Stimulated activated CD8-positive, alpha-beta memory T cell treated with anti-CD3 and anti-CD28 coated beads, Interleukin-2, amount 100 ng/mL, for 48 hours (primary cell): Measurements from ENCODE around the gene ALG6.
"Not testable (repeated sequence)": the region's sequence is repeated elsewhere in the genome, so short reads cannot be mapped to it uniquely, and the experiment has no call there.

ENCODE experiments used
- DNase-seq, 2 donors: peaks; one replicate each; pipeline ENCODE4 v3.0.0-alpha.2; 2020; ENCODE audit warnings: low read depth in 2 of 2

The ALG6 gene

DNA sequence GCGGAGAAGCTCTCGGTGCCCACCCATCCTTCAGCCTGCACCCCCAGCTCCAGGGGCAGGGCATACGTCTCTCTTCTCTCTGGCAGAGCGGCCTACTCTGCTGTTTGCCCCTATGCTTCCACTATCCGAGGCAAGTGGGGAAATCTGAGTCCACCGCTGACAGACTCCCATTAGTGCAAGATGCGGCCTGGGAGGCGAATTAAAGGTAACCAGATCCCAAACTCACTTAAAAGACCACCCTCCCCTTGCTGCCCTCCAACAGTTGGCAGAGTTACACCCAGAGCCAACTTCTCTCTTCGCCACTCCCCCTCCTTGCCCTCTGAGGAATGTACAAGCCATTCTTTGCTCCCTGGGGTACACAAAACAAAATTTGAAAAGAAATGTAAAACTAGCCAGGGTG is 38.6 kb upstream of the ALG6 start:
- no peak for DNase-seq

DNA sequence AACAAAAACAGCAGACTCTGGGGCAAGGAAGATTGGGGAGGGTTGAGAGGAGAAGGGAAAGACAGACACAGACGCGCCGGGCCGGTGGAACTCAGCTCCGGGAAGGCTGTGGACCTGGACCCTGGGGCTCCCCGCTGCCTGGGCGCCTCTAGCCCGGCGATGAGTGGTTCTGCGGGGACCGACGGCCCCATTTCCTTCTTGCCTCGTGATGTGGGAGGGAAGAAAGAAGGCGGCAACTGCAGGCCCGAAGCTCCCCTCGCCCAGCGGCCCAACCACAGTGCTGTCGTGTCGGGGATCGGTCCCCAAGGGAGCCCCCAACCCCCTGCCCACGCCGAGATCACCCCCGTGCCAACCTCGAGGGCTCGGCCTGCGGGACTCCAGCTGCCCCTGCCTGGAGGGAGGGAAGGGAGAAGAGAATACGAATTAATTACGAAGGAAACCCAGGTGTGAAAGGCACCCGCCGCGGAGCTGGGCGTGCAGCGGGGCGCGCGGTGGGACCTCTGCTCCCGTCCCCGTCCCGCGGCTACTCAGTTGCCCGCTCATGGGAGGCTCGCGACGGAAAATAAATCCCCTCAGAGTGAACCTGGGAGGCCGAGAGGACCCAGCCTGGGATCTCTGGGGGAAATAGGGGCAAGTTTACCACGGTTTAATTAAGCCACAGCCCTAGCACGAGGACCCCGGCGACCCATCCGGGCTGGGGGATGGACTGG is 37.7 kb upstream of the ALG6 start:
- no peak for DNase-seq

DNA sequence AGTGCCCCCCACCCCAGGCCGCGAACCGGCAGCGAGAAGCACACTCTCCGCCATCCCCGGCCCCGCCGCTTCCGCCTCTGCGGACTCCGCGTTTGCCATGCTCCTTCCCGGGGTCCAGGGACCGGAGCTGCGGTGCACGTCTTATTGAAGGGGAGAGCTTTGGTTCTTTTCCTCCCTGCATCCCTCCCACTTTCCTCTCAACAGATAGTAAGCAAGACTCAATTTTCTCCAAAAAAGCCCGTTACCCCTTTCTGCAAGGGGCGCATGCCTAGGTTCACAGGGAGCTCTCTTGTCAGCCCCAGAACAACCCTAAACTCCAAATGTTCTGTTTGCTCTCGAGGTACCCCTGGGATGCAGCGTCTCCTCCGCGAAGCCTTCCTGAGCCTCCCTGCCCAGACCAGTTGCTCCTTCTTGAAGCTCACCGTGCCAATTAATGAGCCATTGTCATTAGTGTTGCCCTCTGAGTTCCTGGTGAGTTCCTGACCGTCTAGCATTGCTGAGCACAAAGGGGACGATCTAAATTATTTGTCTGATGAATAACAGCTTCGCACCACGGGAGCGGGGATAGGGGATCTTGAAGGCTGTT is 37.0 kb upstream of the ALG6 start:
- DNase-seq, result no peak

DNA sequence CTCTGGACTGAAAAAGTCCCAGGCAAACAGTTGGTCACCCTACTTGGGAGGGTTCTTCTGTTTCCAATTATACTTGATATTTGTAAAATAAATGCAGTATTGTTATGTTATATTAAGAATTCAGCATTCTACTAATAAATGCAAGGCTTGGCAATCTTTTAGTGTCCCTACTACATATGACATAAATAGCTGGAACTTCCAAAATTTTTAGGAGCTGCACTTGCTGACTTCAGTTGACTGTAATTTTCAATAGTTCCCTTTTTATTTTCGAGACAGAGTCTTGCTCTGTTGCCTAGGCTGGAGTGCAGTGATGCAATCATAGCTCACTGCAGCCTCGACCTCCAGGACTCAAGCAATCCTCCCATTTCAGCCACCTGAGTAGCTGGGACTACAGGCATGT is 25.0 kb upstream of the ALG6 start:
- DNase-seq, result no peak

DNA sequence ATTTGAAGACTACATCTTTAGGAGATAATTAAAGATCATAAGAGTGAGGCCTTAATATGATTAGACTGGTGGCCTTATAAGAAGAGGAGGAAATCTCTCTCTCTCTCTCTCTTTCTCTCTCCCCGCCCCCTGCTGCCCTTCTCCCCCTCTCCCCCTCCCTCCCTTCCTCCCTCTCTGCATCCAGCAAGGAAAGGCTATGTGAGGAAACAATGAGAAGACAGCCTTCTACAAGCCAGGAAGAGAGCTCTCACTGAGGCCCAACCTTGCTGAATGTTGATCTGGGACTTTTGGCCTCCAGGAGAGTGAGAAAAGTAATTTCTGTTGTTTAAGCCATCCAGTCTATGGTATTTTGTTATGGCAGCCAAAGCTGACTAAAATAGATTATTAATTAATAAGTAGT is 23.5 kb upstream of the ALG6 start:
- DNase-seq, result no peak

DNA sequence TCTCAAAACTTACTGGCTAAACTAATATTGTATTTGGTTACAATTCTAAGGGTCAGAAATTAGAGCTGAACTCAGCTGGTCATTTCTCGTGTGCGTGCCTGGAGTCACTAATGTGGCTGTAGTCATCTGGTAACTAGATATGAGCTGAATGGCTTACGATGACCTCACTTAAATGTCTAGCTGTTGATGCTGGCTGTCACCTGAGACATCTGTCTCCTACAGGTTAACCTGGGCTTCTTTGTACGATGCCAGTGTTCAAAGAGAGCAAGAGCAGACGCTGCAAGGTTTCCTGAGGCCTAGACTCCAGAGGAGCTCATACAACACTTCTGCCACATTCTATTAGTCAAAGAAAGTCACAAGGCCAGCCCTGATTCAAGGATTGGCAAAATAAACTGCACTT is 17.1 kb upstream of the ALG6 start:
- no peak for DNase-seq

DNA sequence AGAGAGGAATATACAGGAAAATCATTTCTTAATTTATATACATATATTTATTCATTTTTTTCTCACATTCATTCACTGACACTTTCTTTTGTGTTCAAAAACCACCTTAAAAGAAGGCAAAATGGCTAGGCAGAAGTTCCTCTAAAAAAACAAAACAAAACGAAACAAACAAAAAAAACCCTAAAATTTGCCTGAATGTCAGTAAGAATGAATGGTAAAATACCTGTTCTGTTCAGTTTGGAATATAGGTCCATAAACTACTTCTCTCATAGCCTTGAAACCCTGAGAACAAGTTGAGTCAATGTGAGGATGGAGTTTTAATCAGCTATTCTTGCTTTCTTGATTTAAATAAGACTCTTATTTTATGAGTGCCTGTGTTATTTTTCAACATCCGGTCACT is 14.7 kb upstream of the ALG6 start:
- DNase-seq, result no peak

DNA sequence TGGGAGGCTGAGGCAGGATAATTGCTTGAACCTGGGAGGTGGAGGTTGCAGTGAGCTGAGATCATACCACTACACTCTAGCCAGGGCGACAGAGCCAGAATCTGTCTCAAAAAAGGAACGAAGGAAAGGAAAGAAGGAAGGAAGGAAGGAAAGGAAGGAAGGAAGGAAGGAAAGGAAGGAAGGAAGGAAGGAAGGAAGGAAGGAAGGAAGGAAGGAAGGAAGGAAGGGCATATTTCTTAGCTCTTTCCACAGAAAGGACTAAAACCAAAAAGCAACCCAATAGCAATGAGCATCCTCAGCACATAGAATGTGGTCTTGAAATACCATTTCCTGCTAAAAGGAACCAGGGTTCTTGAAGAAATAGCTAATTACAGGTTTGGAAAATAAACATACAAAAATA is 11.2 kb upstream of the ALG6 start:
- DNase-seq, result not testable (repeated sequence)

DNA sequence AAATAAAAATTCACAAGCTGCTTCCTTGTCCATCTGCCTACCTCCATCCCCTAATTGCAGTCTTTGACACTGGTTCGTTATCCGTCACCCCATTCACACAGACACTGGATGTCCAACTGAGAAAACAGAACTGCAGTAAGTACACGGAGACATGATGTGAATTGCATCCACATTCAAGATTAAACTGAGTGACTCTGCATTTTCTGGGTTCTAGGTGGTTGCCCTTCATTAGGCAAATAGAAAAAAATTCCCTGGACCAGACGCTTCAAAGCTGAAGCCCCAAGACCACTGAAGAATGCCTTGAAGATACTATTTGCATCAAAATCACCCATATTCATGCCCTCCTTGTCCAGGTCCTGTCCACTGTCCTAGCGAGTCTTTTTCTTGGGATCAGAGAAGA is 7.9 kb upstream of the ALG6 start:
- no peak for DNase-seq

DNA sequence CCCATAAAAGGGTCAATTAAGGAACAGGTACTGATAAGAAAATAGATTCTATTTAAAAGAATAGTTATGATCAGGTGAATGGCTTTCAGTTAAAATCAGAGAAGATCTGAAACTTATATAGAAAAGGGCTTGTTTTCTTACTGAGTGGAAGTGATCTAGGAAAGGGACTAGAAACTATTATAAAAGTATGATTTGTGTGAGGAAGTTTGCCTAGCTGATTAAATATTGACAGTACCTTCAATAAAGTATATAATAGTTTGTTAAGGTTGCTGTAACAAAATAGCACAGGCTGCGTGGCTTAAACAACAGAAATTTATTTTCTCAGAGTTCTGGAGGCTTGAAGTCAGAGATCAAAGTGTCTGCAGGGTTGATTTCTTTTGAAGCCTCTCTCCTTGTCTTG is 5.4 kb upstream of the ALG6 start:
- no peak for DNase-seq

DNA sequence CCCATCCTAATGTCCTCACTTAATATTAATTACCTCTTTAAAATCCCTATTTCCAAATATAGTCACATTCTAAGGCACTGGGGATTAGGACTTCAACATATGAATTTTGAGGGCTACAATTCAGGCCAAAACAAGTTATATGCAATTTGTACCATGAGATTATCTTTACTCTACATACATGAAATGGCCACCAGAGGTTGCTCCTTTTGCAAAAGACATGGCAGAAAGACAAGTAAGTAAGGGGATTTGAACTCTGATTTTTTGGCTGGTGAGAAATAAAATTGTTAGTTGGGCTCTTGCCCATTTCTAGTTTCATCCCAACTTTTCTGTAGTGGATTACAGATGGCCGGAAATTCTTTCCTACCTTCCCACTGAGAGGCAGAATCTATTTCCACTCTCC is 4.8 kb upstream of the ALG6 start:
- no peak for DNase-seq

DNA sequence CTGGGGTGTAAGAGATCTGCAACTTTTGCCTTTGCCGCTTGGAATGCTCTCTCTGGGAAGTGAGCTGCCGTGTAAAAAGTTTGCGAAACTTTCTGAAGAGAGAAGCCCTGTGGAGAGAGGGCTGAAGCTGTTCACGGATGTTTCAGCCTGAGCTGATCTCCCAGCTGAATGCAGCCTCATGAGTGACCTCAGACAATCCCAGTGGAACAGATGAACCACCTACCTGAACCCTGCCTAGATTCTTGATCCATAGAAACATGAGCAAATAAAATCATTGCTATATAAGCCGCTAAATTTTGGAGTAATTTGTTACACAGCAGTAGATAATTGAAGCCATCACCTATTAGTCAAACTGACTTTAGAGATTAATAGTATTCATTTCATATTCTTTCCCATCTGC is 4.4 kb upstream of the ALG6 start:
- DNase-seq, result no peak

DNA sequence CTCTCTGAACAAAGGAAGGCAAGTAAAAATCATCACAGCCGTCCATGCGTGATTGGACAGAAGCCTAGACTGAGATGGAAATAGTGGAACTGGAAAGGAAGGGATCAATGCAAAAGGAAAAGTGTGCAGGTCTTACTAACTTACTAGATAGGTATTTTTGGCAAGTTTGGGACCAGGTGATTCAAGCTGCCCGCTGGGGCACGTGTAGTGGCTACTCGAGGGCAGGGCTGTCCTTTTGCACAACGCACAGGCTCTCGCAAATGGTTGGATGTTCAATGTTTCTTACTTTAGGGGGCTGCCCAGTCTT is 566 bp upstream of the ALG6 start:
- DNase-seq, result no peak

DNA sequence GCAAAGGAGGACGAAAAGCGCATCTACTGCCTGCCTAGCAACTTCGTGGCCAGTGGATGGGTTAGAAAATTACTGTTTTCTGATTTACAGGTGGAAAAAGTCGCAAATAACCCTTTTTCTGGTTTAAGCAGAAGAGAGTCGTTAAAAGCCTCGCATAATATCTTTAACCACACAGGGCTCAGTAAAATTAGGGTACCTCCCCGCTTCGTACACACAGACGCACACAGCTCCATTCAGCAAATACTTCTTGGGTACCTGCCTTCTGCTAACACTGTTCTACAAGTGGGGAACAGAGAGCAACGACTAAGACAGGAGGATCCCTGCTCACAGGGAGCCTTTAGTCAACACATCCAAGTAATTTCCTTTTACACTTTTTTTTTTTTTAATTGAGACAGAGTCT is 704 bp downstream of the ALG6 start:
- DNase-seq, result no peak

DNA sequence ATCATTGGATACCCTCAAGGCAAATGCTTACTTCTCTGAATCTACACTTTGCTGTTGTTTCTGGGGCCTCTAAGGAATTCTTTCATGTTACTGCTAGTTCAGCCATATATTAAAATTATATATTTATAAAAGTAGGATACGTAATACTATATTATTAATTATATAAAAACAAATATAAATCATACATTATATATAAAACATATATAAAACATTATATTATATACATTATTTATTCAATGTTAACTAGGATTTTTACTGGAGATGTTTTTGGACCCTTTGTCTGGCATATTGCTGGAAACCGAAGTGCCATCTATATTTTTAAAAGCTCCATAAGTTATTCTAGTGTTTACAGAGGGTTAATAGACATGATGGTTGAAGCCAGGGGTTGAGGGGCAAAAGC is 12.2 kb downstream of the ALG6 start:
- DNase-seq, result no peak

DNA sequence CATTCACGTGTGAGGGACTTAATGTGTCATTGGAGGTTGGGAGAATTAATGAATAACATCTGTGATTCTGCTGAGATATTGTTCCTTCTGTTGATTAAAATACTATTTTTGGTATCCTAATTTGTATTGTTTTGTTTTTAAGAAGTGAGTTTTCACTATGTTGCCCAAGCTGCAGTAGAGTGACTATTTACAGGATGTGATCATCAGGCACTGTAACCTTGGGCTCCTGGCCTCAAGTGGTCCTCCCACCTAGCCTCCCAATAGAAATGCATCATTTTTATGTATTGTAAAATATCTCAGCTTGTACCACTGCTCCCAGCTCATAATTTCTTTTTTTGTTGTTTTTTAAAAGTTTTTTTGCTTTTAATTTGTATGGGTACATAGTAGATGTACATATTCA is 14.3 kb downstream of the ALG6 start:
- no peak for DNase-seq

DNA sequence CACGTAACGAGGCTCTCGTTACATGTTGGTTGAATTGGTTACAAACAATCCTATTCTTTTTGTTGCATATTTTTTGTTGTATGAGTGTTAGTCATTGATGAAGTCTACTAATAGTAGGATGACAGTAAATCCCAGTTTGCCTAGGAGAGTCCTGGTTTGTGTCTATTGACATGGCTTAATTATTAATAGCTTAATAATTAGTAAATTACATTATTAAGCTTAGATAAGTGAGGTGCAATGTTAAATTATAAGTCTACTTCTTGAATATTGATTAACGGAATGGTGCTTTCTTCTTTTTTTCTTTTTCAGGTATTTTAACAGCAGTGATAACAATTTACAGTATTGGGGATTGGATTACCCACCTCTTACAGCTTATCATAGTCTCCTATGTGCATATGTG is 34.5 kb downstream of the ALG6 start:
- DNase-seq, result no peak

DNA sequence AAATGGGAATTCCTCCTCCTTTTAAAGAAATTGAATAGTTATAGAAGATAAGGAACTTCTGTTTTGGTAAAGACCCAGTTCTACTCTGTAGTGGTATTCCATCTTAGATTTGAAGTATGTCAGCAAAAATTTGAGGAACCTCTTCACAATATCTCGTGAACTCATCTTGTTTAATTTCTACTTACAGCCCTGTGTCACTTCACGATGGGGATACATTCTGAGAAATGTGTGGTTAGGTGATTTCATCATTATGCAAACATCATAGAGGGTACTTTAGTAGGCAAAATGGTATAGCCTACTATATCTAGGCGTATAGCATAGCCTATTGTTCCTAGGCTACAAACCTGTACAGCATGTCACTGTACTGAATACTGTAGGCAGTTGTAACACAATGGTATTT is 36.0 kb downstream of the ALG6 start:
- DNase-seq, result no peak

DNA sequence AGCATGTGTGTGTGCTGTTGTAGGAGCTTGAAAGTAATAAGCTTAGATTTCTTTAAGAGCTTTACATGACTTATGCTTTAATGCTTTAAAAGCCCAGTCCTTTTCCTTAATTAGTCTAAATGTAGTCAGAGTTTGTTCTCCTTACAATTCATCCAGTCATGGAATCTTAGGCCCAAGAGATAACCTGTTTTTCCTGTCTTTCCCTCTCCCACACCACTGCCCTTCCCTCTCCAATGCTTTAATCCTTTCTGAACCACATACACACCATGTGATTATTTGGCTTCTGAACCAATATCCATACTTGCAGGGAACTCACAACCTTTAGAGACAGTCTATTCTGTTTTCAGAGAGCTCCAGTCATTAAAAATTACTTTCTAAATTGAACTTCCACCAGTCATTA is 37.6 kb downstream of the ALG6 start:
- DNase-seq, result no peak

DNA sequence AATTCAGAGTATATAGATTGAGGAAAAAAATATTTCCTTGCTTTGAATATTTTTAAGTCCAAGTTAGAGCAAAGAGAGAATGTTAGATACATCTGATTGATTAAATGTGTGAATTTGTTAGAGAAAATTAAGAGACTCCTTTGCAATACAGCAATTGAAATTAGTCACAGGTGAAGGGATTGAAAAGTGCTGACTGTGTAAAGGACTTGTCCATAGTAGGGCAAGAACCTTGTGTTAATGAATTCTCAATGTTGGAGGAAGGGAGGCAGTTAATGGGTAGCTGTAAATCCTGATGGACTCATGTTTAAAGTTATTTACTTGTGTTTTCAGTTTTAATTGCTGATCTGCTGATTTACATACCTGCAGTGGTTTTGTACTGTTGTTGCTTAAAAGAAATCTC is 38.6 kb downstream of the ALG6 start:
- no peak for DNase-seq

DNA sequence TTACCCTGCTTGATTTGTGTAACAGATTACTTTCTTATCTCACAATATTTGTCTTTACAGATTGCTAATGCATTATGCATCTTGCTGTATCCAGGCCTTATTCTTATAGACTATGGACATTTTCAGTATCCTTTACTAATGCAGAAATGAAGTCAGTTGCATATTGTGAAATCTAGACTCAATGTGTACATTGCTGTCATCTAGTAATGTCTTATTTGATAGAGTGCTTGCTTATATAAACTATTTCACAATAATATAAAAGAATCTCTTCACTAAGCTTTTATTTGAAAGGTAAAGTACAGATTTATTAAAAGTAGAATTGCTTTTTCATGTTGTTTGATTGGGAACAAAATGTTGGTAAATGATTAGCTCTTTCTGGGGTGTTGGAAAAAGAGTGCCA is 39.6 kb downstream of the ALG6 start:
- no peak for DNase-seq

DNA sequence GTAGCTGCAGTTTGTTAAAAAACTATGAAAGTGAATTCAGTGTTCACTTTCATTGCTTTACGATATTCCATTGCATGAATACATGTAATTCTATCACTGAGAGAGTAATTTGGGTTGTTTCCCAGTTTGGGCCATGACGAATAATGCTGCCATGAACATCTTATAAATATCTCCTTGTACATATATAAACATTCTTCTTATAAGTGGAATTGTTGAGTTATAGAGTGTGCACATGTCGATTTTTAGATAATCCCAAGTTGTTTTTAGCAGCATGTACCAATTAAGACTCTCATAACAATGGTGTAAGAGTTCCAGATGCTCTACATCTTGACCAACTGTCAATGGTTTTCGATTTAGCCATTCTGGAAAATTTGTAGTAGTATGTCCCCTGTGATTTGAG is 40.9 kb downstream of the ALG6 start:
- DNase-seq, result no peak

DNA sequence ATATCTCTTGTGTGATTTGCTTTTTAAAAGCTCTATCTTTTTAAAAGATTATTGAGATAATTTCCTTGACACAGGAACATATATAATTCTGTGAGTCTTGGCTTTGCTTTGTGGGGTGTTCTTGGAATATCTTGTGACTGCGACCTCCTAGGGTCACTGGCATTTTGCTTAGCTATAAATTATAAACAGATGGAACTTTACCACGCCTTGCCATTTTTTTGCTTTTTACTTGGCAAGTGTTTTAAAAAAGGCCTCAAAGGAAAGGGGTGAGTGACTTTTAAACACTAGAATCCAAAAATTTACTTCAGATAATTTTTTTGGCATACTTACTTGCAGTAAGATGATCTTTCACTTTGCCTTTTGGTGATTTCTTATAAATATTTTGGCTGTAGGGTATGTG is 43.6 kb downstream of the ALG6 start:
- DNase-seq, result no peak

DNA sequence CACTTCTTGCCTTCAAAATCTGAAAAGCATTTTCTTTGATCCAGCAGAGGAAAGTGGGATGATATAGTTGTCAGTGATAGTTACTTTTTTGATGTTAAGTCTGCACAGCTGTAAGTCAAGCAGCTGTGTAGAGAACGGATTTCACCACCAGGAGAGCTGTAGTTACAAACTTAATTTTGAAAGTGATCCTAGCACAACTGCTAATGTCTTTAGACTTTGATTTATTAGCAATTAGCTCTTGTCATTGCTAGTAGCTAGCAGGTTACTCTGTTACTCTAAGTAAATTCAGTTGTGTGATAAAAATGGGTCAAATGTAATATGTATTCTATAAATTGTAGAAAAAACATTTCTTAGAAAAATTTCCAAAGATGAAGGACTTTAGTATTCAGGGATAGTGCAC is 46.0 kb downstream of the ALG6 start:
- DNase-seq, result no peak
